CD14-positive monocyte (primary cell): ENCODE results near the gene SLAMF9. TPM values are rescaled to one million over a fixed set of nuclear protein-coding genes. Genes with fewer than 3 reads are reported as not detected.

ENCODE experiments used
- DNase-seq, 3 donors: peaks; one replicate each; pipeline ENCODE4 v3.0.0-alpha.2; 2011 to 2022
- H2AFZ ChIP-seq: 2 replicates; pipeline ENCODE4 v1.6.0; 2012; ENCODE audit warnings: mild to moderate bottlenecking, low read depth, low read length, inconsistent platforms; ENCODE audit not compliant: insufficient read depth, poor library complexity, severe bottlenecking
- H3K27ac ChIP-seq, 2 donors: 1 replicate in 1 of 2; 2 replicates in 1 of 2; pipeline ENCODE4 v1.5.1; 2012 to 2013; ENCODE audit warnings: low read length in 2 of 2, control low read depth in 1 of 2, inconsistent platforms in 1 of 2, low read depth in 1 of 2, mild to moderate bottlenecking in 1 of 2
- H3K27me3 ChIP-seq, 2 donors: one replicate each; pipeline versions ENCODE4 v1.6.0 to v1.6.1; 2011 to 2013; ENCODE audit warnings: low read length in 2 of 2; ENCODE audit not compliant: control insufficient read depth in 2 of 2, insufficient read depth in 2 of 2
- H3K36me3 ChIP-seq, 2 donors: replicated peaks in 1 of 2; 1 replicate in 1 of 2; 2 replicates in 1 of 2; pipeline versions ENCODE4 v1.5.1 to v1.6.1; 2012 to 2013; ENCODE audit warnings: low read length in 2 of 2, control low read depth in 1 of 2, inconsistent platforms in 1 of 2, mild to moderate bottlenecking in 1 of 2; ENCODE audit not compliant: insufficient read depth in 2 of 2, control insufficient read depth in 1 of 2
- H3K4me1 ChIP-seq, 2 donors: 1 replicate in 1 of 2; 2 replicates in 1 of 2; pipeline versions ENCODE4 v1.5.1 to v1.6.1; 2012 to 2013; ENCODE audit warnings: low read length in 2 of 2, control low read depth in 1 of 2, inconsistent platforms in 1 of 2, mild to moderate bottlenecking in 1 of 2, moderate library complexity in 1 of 2; ENCODE audit not compliant: insufficient read depth in 2 of 2, control insufficient read depth in 1 of 2
- H3K4me2 ChIP-seq: replicated peaks from 2 replicates; pipeline ENCODE3; 2012; ENCODE audit warnings: low read length, moderate library complexity, mild to moderate bottlenecking; ENCODE audit not compliant: poor library complexity, severe bottlenecking; ENCODE audit errors: extremely low read depth
- H3K4me3 ChIP-seq, 3 experiments: fragments of 200-600 bp in 1 of 3; sonication (generic) in 1 of 3; replicated peaks in 1 of 3; 1 replicate in 2 of 3; 2 replicates in 1 of 3; pipeline ENCODE4 v1.5.1; 2011 to 2013; ENCODE audit warnings: low read length in 3 of 3, mild to moderate bottlenecking in 3 of 3, control low read depth in 2 of 3, low read depth in 2 of 3, inconsistent platforms in 1 of 3, moderate library complexity in 1 of 3
- H3K79me2 ChIP-seq: 2 replicates; pipeline ENCODE4 v1.6.0; 2012; ENCODE audit warnings: mild to moderate bottlenecking, control low read depth, inconsistent platforms, low read length, moderate library complexity; ENCODE audit not compliant: insufficient read depth
- H3K9ac ChIP-seq: 2 replicates; pipeline ENCODE4 v1.6.0; 2017; ENCODE audit warnings: low read length, mild to moderate bottlenecking; ENCODE audit not compliant: insufficient read depth, poor library complexity, severe bottlenecking
- H3K9me3 ChIP-seq, 2 donors: replicated peaks in 1 of 2; 1 replicate in 1 of 2; 2 replicates in 1 of 2; pipeline versions ENCODE4 v1.5.1 to v1.6.1; 2012 to 2013; ENCODE audit warnings: low read length in 2 of 2, control low read depth in 1 of 2; ENCODE audit not compliant: control insufficient read depth in 1 of 2, insufficient read depth in 1 of 2
- H4K20me1 ChIP-seq: 2 replicates; pipeline ENCODE4 v1.6.0; 2012; ENCODE audit warnings: mild to moderate bottlenecking, low read length, control low read depth, moderate library complexity; ENCODE audit not compliant: insufficient read depth
- H3K27ac Mint-ChIP-seq, 7 donors: one replicate each; pipeline ENCODE4 v1.8.0; 2020; ENCODE audit warnings: mild to moderate bottlenecking in 7 of 7, mixed read lengths in 7 of 7, moderate library complexity in 6 of 7, inconsistent platforms in 2 of 7
- H3K27me3 Mint-ChIP-seq, 3 donors: one replicate each; pipeline ENCODE4 v1.8.0; 2021 to 2022; ENCODE audit warnings: low read depth in 3 of 3, mild to moderate bottlenecking in 3 of 3, mixed read lengths in 3 of 3, moderate library complexity in 3 of 3, inconsistent platforms in 1 of 3
- H3K36me3 Mint-ChIP-seq, 2 donors: one replicate each; pipeline ENCODE4 v1.8.0; 2020; ENCODE audit warnings: mixed read lengths in 2 of 2, inconsistent platforms in 1 of 2, mild to moderate bottlenecking in 1 of 2
- H3K4me1 Mint-ChIP-seq: one replicate; pipeline ENCODE4 v1.8.0; 2020; ENCODE audit warnings: mild to moderate bottlenecking, mixed read lengths
- H3K4me3 Mint-ChIP-seq, 2 donors: one replicate each; pipeline ENCODE4 v1.8.0; 2020; ENCODE audit warnings: mild to moderate bottlenecking in 2 of 2, mixed read lengths in 2 of 2, moderate library complexity in 1 of 2
- H3K9me3 Mint-ChIP-seq, 7 donors: one replicate each; pipeline ENCODE4 v1.8.0; 2020 to 2022; ENCODE audit warnings: mixed read lengths in 7 of 7, mild to moderate bottlenecking in 6 of 7, moderate library complexity in 6 of 7, inconsistent platforms in 2 of 7
- WGBS: methylation state at CpG from one replicate; pipeline ENCODE4 v1.1.5; 2013; ENCODE audit warnings: missing lambda C conversion rate; ENCODE audit not compliant: insufficient coverage; 5-methylcytosine and 5-hydroxymethylcytosine counted together
- intact Hi-C, 2 donors: fragments of 100-400 bp; cut with micrococcal nuclease; formaldehyde crosslinking; loops; one replicate each; pipeline versions ENCODE4 v1.15.0 to v1.15.1; 2023
- polyA plus RNA-seq, 3 donors: library from polyadenylated mRNA; depleted of rRNA in 1 of 3; unstranded in 2 of 3; stranded (reverse) in 1 of 3; fragments of 300-500 nt in 2 of 3; fragments of >200 nt in 1 of 3; fragmentation: Illumina TruSeq in 2 of 3; gene quantifications; 1 replicate in 2 of 3; 2 replicates in 1 of 3; pipeline ENCODE4 v1.2.3, GENCODE V29; 2012 to 2021
- TF ChIP-seq, protein P1 (sequence below): fragments of 200-600 bp; IDR thresholded peaks from one replicate; pipeline ENCODE4 v1.8.0; 2022; ENCODE audit warnings: antibody characterized with exemption, mild to moderate bottlenecking

SLAMF9 gene
- polyA plus RNA-seq, 3 donors = 0.17 TPM; not detected in 2

DNA sequence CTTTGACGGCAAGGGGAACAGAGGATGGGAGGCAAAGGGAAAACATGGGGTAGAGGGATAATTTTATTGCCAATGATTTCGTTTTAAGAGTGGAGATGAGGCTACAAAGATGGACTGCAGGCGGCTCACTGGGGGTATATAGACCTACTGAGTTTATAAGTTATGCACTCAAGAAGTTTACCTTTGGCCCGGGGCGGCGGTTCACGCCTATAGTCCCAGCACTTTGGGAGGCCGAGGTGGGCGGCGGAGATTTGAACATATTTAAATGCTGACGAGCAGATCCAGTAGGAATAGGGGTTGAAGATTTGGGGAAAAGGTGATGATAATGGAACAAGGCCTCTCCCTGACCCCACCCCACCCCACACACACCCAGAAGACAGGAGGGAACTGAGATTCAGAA lies 8.1 kb upstream of the SLAMF9 start:
- Histone ChIP-seq H3K4me3 (no peak overlapping the region), H2AFZ (no peak overlapping the region), H3K4me2 (no peak overlapping the region), H3K4me1 (no peaks in the 10 kb centered on the region), H3K9me3 (no peaks in the 10 kb centered on the region), H3K27ac (no peak overlapping the region), H3K36me3 (no peaks in the 10 kb centered on the region), H4K20me1 (no peaks in the 10 kb centered on the region), H3K79me2 (no peaks in the 10 kb centered on the region), H3K9ac (no peak overlapping the region), H3K27me3 (no peaks in the 10 kb centered on the region)
- Mint-ChIP-seq H3K36me3 (no peaks in the 10 kb centered on the region), H3K9me3 (peaks cover 0 to 3% (median 0%) of the 10 kb centered on the region in 7 donors), H3K4me1 (no peaks in the 10 kb centered on the region), H3K27me3 (peaks cover 4 to 14% (median 6%) of the 10 kb centered on the region in 3 donors), H3K27ac (no peak overlapping the region), H3K4me3 (no peak overlapping the region)
- 87% methylated on average over 3 of the region's 11 CpGs for WGBS
- TF ChIP-seq, protein P1, sequence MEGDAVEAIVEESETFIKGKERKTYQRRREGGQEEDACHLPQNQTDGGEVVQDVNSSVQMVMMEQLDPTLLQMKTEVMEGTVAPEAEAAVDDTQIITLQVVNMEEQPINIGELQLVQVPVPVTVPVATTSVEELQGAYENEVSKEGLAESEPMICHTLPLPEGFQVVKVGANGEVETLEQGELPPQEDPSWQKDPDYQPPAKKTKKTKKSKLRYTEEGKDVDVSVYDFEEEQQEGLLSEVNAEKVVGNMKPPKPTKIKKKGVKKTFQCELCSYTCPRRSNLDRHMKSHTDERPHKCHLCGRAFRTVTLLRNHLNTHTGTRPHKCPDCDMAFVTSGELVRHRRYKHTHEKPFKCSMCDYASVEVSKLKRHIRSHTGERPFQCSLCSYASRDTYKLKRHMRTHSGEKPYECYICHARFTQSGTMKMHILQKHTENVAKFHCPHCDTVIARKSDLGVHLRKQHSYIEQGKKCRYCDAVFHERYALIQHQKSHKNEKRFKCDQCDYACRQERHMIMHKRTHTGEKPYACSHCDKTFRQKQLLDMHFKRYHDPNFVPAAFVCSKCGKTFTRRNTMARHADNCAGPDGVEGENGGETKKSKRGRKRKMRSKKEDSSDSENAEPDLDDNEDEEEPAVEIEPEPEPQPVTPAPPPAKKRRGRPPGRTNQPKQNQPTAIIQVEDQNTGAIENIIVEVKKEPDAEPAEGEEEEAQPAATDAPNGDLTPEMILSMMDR = no peak
- no peak for DNase-seq
- intact Hi-C loops = no loop called here

DNA sequence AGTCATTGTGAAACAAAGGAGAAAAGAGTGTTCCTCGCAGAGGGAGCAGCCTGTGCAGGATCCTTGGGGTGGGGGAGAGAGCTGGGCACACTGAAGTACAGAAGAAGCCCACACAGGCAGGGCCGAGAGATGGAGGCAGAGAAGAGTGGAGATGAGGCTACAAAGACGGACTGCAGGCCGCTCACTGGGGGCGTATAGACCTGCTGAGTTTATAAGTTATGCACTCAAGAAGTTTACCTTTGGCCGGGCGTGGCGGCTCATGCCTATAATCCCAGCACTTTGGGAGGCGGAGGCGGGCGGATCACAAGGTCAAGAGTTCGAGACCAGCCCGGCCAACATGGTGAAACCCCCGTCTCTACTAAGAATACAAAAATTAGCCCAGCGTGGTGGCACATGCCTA lies 7.6 kb upstream of the SLAMF9 start:
- no peak overlapping the region for H3K4me3 ChIP-seq
- no peaks in the 10 kb centered on the region for H3K79me2 ChIP-seq
- no peaks in the 10 kb centered on the region for H3K4me1 ChIP-seq
- no peak overlapping the region for H2AFZ ChIP-seq
- TF ChIP-seq, protein P1 = no peak
- WGBS = 98% methylated on average over 8 of the region's 15 CpGs
- H3K27ac Mint-ChIP-seq = no peak overlapping the region
- no peak overlapping the region for H3K4me3 Mint-ChIP-seq
- peaks cover 0 to under 1% (median 0%) of the 10 kb centered on the region in 7 donors for H3K9me3 Mint-ChIP-seq
- H3K9ac ChIP-seq = no peak overlapping the region
- no peaks in the 10 kb centered on the region for H4K20me1 ChIP-seq
- no peaks in the 10 kb centered on the region for H3K36me3 Mint-ChIP-seq
- no peak for DNase-seq
- H3K27me3 Mint-ChIP-seq = peaks cover 4 to 14% (median 6%) of the 10 kb centered on the region in 3 donors
- no peaks in the 10 kb centered on the region for H3K9me3 ChIP-seq
- H3K4me1 Mint-ChIP-seq = no peaks in the 10 kb centered on the region
- intact Hi-C loops = no loop called here
- no peaks in the 10 kb centered on the region for H3K36me3 ChIP-seq
- H3K4me2 ChIP-seq = no peak overlapping the region
- H3K27ac ChIP-seq = no peak overlapping the region
- H3K27me3 ChIP-seq = no peaks in the 10 kb centered on the region
